Activated CD8-positive, alpha-beta memory T cell treated with anti-CD3 and anti-CD28 coated beads for 48 hours (primary cell): ENCODE results near the gene TRABD2A.
"Not testable (repeated sequence)": the region's sequence is repeated elsewhere in the genome, so short reads cannot be mapped to it uniquely, and the experiment has no call there.

Source experiments
- DNase-seq, 3 experiments: peaks; one replicate each; pipeline ENCODE4 v3.0.0-alpha.2; 2020; ENCODE audit warnings: low read depth in 2 of 3, low spot score in 2 of 3

Gene TRABD2A

DNA sequence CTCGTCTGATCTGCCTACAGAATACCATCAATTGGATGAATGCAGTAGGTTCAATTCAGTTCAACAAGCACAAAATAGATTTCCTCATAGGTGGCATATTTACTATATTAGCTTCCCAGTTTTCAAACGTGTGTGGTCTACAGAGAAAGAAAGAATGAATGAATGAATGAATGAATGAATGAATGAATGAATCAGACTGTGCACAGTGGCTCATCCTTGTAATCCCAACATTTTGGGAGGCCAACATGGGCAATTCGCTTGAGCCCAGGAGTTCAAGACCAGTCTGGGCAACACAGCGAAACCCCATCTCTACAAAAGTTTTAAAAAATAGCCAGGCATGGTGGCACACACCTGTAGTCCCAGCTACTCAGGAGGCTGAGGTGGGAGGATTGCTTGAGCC is 94.9 kb downstream of the TRABD2A start:
- DNase-seq: no peak

DNA sequence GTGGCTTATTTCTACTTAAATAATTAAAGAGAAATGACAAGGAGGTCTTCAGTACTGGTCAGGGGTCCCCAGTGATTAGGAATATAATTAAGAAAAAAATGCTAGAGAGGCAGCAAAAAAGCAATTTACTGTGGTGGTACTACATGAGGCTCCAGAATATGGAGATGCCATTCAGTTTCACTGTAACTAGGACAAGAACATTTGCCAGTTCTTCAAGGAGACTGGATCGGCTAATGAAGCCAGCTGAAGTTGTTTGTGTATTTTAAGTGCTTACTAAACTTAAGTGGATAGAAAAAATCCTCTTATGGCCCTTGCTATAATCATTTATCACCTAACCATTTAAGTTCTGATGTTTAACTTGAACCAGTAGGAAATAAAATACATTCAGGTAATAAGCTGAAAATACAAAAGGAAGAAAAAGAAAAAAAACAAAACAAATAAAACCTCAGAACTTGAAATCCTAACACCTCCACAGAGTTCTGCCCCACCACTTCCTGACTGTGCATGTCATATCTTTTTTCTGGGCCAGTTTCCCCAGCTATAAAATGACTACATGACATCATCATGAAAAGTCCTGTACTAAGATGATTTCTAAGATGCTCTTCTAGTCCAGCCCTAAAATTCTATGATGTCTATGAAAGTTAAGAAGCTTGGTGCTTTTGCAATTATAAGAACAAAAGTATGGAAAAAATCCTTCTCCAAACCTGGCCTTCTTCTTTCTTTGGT is 98.0 kb downstream of the TRABD2A start:
- DNase-seq: no peak

DNA sequence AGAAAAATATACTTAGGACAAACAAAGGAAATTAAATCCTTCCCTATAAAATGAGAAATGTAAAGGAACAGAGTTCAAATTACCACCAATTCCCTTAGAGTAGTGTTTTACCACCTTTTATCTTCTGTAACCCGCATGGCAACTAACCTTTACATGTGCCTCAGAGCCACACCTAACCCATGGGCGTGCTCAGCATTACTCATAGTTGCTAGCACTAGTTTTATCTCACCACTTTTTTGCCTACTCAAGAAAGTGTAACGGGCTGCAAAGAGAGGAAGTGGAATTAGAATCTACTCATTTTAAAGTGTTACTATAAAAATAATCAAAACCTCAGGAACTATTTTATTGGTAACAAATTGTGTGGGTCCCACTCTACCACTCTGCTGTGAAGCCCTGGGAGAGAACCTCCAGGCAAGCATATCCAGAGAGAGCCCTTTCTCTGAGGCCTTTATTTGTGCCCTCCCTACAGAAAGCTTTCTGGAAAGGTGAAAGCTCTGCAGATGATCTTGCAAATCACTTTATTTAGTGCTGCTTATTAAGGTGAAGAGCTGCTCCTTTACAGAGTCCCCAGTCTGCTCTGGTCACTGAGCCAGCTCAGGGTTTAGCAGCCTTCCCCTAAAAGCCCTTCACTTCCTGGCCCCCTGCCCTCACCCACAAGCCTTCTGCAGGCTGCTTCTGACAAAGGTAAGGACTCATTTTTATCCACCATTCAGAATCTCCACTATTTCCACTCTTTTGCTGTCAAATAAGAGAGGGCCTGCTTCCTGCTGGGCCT is 98.8 kb downstream of the TRABD2A start:
- peak in 1 of 3 experiments; percentile 16 for DNase-seq

DNA sequence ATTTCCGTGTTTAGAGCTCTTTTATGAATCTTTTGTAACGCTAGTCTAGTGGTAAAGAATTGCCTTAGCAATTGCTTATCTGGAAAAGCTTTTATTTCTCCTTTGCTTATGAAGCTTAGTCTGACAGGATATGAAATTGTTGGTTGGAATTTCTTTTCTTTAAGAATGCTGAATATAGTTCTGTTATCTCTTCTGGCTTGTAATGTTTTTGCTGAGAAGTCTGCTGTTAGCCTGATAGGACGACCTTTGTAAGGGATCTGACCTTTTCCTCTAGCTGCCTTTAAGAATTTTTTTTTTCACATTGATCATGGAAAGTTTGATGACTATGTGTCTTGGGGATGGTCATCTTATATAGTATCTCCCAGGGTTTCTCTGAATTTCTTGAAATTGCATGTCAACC is 101.1 kb downstream of the TRABD2A start:
- no peak for DNase-seq

DNA sequence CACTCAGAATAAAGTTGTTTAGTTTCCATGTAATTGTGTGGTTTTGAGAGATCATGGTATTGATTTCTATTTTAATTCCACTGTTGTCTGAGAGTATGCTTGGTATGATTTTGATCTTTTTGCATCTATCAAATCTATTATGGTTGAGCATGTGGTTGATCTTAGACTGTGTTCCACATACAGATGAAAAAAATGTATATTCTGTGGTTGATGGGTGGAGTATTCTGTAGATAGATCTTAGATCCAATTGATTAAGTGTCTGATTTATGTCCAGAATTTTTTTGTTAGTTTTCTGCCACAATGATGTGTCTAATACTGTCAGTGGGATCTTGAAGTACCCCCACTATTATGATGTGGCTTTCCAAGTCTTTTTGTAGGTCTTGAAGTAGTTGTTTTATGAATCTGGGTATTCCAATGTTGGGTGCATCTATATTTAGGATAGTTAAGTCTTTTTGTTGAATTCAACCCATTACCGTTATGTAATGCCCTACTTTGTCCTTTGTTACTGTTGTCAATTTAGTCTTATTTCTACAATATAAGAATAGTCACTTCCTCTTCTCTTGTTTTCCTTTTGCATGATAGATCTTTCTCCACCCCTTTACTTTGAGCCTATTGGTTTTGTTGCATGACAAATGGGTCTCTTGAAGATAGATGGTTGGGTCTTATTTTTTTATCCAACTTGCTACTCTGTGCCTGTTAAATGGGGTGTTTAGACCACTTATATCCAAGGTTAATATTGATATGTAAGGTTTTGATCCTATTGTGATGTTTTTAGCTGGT is 101.8 kb downstream of the TRABD2A start:
- DNase-seq: no peak

DNA sequence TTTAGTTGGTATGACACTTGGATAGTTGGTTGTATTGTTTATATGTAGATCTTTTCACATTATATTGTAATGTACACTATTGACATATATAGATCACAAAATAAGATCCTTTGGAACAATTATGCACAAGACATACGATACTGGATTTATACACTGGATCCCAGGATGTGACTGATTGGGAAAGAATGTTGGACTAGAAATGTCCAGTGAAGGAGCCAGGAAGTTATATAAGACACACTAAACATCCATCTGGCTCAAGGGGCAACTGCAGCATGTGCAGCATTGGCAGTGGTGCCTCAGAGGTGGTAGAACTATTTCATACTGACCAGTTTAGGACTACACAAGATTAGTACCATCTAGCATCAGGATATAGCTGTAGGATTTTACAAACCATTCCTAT is 104.9 kb downstream of the TRABD2A start:
- no peak for DNase-seq

DNA sequence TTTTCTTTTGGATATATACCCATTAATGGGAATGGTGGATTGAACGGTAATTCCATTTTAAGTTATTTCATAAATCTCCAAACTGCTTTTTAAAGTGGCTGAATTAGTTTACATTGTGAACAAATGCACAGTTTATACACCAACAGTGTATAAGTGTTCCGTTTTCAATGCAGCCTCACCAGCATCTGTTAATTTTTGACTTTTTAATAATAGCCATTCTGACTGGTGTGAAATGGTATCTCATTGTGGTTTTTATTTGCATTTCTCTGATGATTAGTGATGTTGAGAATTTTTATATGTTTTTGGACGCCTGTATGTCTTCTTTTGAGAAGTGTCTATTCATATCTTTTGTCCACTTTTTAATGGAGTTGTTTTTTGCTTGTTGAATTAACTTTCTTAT is 107.3 kb downstream of the TRABD2A start:
- not testable (repeated sequence) for DNase-seq
